ENCODE data around the gene ELP1. TPM values are rescaled to one million over a fixed set of nuclear protein-coding genes. Genes with fewer than 3 reads are reported as not detected.

The ELP1 gene
- total RNA-seq, 1 donor from 2014 or later = 20.7 TPM

DNA sequence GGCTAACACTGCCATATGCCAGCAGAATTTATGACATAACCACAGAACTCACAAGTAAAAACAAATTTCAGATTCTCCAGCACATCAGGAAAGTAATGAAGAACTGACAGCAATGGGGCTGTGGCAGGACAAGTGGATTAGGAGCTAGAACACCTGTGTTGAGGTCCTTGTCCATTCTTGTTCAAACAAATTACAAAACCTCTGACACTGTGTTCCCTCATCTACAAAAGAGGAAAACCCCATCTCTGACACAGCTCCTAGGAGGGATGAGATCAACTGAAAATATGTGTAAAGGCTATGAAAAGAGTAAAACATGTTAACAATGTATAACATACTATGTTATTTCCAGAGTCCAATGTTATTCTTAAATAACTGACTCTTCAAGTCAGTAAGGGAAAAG lies 23.5 kb downstream of the ELP1 start:
- H3K9me3 Mint-ChIP-seq (ENCODE audit: unreplicated experiment) = no peaks in the 10 kb centered on the region
- no peaks in the 10 kb centered on the region for H3K4me1 ChIP-seq (ENCODE audit: insufficient read depth, low read length)
- no peaks in the 10 kb centered on the region for H3K79me2 ChIP-seq (ENCODE audit: insufficient read depth, low read length)
- no peak overlapping the region for H3K27ac Mint-ChIP-seq (ENCODE audit: unreplicated experiment)
- H3K27ac ChIP-seq (ENCODE audit: low read depth, low read length) = no peak overlapping the region
- FAIRE-seq (no peak), DNase-seq (ENCODE audit: low read depth) (no peak)
- no peak for TF ChIP-seq EZH2 (IDR thresholded peaks at IDR 0.05; ENCODE audit: insufficient read depth, low read length)
- TF ChIP-seq, protein P1, sequence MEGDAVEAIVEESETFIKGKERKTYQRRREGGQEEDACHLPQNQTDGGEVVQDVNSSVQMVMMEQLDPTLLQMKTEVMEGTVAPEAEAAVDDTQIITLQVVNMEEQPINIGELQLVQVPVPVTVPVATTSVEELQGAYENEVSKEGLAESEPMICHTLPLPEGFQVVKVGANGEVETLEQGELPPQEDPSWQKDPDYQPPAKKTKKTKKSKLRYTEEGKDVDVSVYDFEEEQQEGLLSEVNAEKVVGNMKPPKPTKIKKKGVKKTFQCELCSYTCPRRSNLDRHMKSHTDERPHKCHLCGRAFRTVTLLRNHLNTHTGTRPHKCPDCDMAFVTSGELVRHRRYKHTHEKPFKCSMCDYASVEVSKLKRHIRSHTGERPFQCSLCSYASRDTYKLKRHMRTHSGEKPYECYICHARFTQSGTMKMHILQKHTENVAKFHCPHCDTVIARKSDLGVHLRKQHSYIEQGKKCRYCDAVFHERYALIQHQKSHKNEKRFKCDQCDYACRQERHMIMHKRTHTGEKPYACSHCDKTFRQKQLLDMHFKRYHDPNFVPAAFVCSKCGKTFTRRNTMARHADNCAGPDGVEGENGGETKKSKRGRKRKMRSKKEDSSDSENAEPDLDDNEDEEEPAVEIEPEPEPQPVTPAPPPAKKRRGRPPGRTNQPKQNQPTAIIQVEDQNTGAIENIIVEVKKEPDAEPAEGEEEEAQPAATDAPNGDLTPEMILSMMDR (IDR thresholded peaks at IDR 0.05; ENCODE audit: insufficient read depth, low read depth, low read length) = no peak
- no peak overlapping the region for H3K4me2 ChIP-seq (ENCODE audit: low read length)
- no peak overlapping the region for H3K4me3 Mint-ChIP-seq (ENCODE audit: unreplicated experiment)
- peaks cover 31% of the 10 kb centered on the region for H3K36me3 ChIP-seq (ENCODE audit: insufficient read depth, low read length)
- no peaks in the 10 kb centered on the region for H3K9me3 ChIP-seq (ENCODE audit: insufficient read depth, low read depth, low read length)
- H3K4me1 Mint-ChIP-seq (ENCODE audit: low read depth, unreplicated experiment) = no peaks in the 10 kb centered on the region
- no peak overlapping the region for H2AFZ ChIP-seq (ENCODE audit: low read depth, low read length)
- H3K27me3 ChIP-seq (ENCODE audit: insufficient read depth, low read length) = no peaks in the 10 kb centered on the region
- no peaks in the 10 kb centered on the region for H4K20me1 ChIP-seq (ENCODE audit: insufficient read depth, low read length)
- H3K9ac ChIP-seq (ENCODE audit: low read length) = no peak overlapping the region
- no peak overlapping the region for H3K4me3 ChIP-seq (ENCODE audit: insufficient read depth, low read depth, low read length)
- no peaks in the 10 kb centered on the region for H3K27me3 Mint-ChIP-seq (ENCODE audit: low read depth, unreplicated experiment)
- H3K36me3 Mint-ChIP-seq (ENCODE audit: low read depth, unreplicated experiment) = peaks cover 9% of the 10 kb centered on the region

DNA sequence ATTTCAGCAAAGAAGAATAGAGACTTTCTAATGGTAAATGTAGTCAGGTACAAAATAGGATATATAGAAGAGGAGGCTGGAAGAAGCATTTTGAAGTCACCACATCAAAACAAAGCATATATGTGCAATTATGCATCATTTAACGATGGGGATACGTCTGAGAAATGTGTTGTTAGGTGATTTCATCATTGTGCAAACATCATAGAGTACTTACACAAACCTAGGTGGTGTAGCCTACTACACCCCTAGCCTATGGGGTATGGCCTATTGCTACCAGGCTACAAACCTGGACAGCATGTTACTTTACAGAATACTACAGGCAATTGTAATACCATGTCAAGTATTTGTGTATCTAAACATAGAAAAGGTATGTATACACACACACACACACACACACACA lies 28.4 kb downstream of the ELP1 start:
- H3K4me1 Mint-ChIP-seq (ENCODE audit: low read depth, unreplicated experiment) = no peaks in the 10 kb centered on the region
- Histone ChIP-seq H4K20me1 (ENCODE audit: insufficient read depth, low read length) (no peaks in the 10 kb centered on the region), H3K9me3 (ENCODE audit: insufficient read depth, low read depth, low read length) (no peaks in the 10 kb centered on the region), H2AFZ (ENCODE audit: low read depth, low read length) (no peak overlapping the region), H3K79me2 (ENCODE audit: insufficient read depth, low read length) (no peaks in the 10 kb centered on the region), H3K4me2 (ENCODE audit: low read length) (no peak overlapping the region), H3K4me1 (ENCODE audit: insufficient read depth, low read length) (no peaks in the 10 kb centered on the region), H3K36me3 (ENCODE audit: insufficient read depth, low read length) (peaks cover 31% of the 10 kb centered on the region), H3K4me3 (ENCODE audit: insufficient read depth, low read depth, low read length) (no peak overlapping the region), H3K9ac (ENCODE audit: low read length) (no peak overlapping the region), H3K27ac (ENCODE audit: low read depth, low read length) (no peak overlapping the region), H3K27me3 (ENCODE audit: insufficient read depth, low read length) (no peaks in the 10 kb centered on the region)
- H3K27ac Mint-ChIP-seq (ENCODE audit: unreplicated experiment) = no peak overlapping the region
- no peak for FAIRE-seq
- DNase-seq (ENCODE audit: low read depth) = no peak
- no peaks in the 10 kb centered on the region for H3K9me3 Mint-ChIP-seq (ENCODE audit: unreplicated experiment)
- H3K27me3 Mint-ChIP-seq (ENCODE audit: low read depth, unreplicated experiment) = no peaks in the 10 kb centered on the region
- H3K4me3 Mint-ChIP-seq (ENCODE audit: unreplicated experiment) = no peak overlapping the region
- no peak for TF ChIP-seq EZH2 (IDR thresholded peaks at IDR 0.05; ENCODE audit: insufficient read depth, low read length)
- TF ChIP-seq, protein P1 (IDR thresholded peaks at IDR 0.05; ENCODE audit: insufficient read depth, low read depth, low read length) = no peak
- H3K36me3 Mint-ChIP-seq (ENCODE audit: low read depth, unreplicated experiment) = peaks cover 14% of the 10 kb centered on the region

DNA sequence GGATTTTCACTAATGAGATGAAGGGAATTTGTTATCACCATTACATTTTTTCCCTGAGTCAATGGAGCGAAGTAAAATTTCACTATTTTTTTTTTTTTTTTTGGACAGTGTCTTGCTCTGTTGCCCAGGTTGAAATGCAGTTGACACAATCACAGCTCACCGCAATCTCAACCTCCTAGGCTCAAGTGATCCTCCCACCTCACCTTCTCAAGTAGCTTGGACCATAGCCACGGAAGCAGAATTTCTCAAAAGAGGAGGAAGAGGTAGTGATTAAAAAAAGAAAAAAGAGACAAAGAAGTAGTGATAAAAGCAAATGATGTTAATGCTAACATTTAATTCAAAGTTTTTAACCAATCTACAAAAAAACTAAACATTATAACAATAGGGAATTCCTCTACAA lies 29.8 kb downstream of the ELP1 start:
- H3K36me3 Mint-ChIP-seq (ENCODE audit: low read depth, unreplicated experiment) = peaks cover 14% of the 10 kb centered on the region
- Histone ChIP-seq H3K9me3 (ENCODE audit: insufficient read depth, low read depth, low read length) (no peaks in the 10 kb centered on the region), H3K9ac (ENCODE audit: low read length) (no peak overlapping the region), H3K27me3 (ENCODE audit: insufficient read depth, low read length) (no peaks in the 10 kb centered on the region), H3K79me2 (ENCODE audit: insufficient read depth, low read length) (no peaks in the 10 kb centered on the region), H4K20me1 (ENCODE audit: insufficient read depth, low read length) (no peaks in the 10 kb centered on the region), H2AFZ (ENCODE audit: low read depth, low read length) (no peak overlapping the region), H3K4me3 (ENCODE audit: insufficient read depth, low read depth, low read length) (no peak overlapping the region), H3K4me1 (ENCODE audit: insufficient read depth, low read length) (no peaks in the 10 kb centered on the region), H3K27ac (ENCODE audit: low read depth, low read length) (no peak overlapping the region), H3K36me3 (ENCODE audit: insufficient read depth, low read length) (peaks cover 30% of the 10 kb centered on the region), H3K4me2 (ENCODE audit: low read length) (no peak overlapping the region)
- H3K4me1 Mint-ChIP-seq (ENCODE audit: low read depth, unreplicated experiment) = no peaks in the 10 kb centered on the region
- no peak for FAIRE-seq
- H3K27me3 Mint-ChIP-seq (ENCODE audit: low read depth, unreplicated experiment) = no peaks in the 10 kb centered on the region
- no peak overlapping the region for H3K4me3 Mint-ChIP-seq (ENCODE audit: unreplicated experiment)
- no peaks in the 10 kb centered on the region for H3K9me3 Mint-ChIP-seq (ENCODE audit: unreplicated experiment)
- DNase-seq (ENCODE audit: low read depth) = no peak
- no peak for TF ChIP-seq EZH2 (IDR thresholded peaks at IDR 0.05; ENCODE audit: insufficient read depth, low read length)
- TF ChIP-seq, protein P1 (IDR thresholded peaks at IDR 0.05; ENCODE audit: insufficient read depth, low read depth, low read length) = no peak
- H3K27ac Mint-ChIP-seq (ENCODE audit: unreplicated experiment) = no peak overlapping the region
